SU-DHL-6 (cell line): ENCODE measurements around the gene EFCAB8.

Source experiments
- H2AFZ ChIP-seq: fragments of 200-600 bp; sonication (generic); 2 replicates; pipeline ENCODE4 v1.6.1; 2014; ENCODE audit warnings: low read depth, mild to moderate bottlenecking, moderate library complexity, mixed read lengths, antibody characterized with exemption, low read length; ENCODE audit not compliant: severe bottlenecking
- H3F3A ChIP-seq: fragments of 200-600 bp; shearing (Covaris generic); 2 replicates; pipeline ENCODE4 v1.6.0; 2016; ENCODE audit warnings: antibody characterized with exemption, mild to moderate bottlenecking; ENCODE audit not compliant: insufficient read depth
- H3K27ac ChIP-seq: fragments of 200-600 bp; sonication (generic); 2 replicates; pipeline ENCODE4 v1.5.1; 2016; ENCODE audit warnings: low read depth, mild to moderate bottlenecking, low read length, moderate library complexity, mixed read lengths
- H3K27me3 ChIP-seq: fragments of 200-600 bp; sonication (generic), shearing (Covaris generic); 2 replicates; pipeline ENCODE4 v1.6.0; 2014; ENCODE audit warnings: mild to moderate bottlenecking, low read length
- H3K36me3 ChIP-seq: fragments of 200-600 bp; sonication (generic); 2 replicates; pipeline ENCODE4 v1.6.1; 2014; ENCODE audit warnings: mild to moderate bottlenecking, low read length, mixed read lengths
- H3K4me2 ChIP-seq: fragments of 300-600, 200-600 bp; shearing (Covaris generic), sonication (generic); 2 replicates; pipeline ENCODE4 v1.6.0; 2014; ENCODE audit warnings: low read length, low read depth, mild to moderate bottlenecking; ENCODE audit not compliant: poor library complexity, severe bottlenecking
- H3K4me3 ChIP-seq: fragments of 200-600 bp; sonication (generic); 2 replicates; pipeline ENCODE4 v1.5.1; 2014; ENCODE audit warnings: antibody characterized with exemption, low read length, mild to moderate bottlenecking, mixed read lengths; ENCODE audit not compliant: insufficient read depth, poor library complexity, severe bottlenecking
- H3K79me2 ChIP-seq: fragments of 200-600 bp; sonication (generic); 2 replicates; pipeline ENCODE4 v1.6.1; 2014; ENCODE audit warnings: mild to moderate bottlenecking, low read length, moderate library complexity; ENCODE audit not compliant: insufficient read depth
- H3K9ac ChIP-seq: fragments of 200-600 bp; sonication (generic); 2 replicates; pipeline ENCODE4 v1.7.0; 2014; ENCODE audit warnings: mild to moderate bottlenecking, low read length
- H3K9me2 ChIP-seq: fragments of 200-600 bp; sonication (generic); replicated peaks from 2 replicates; pipeline ENCODE4 v1.6.1; 2014; ENCODE audit warnings: low read length; ENCODE audit not compliant: insufficient read depth
- H3K9me3 ChIP-seq: fragments of 200-600 bp; sonication (generic); 2 replicates; pipeline ENCODE4 v1.6.1; 2014; ENCODE audit warnings: low read length, mixed read lengths; ENCODE audit not compliant: insufficient read depth
- H4K20me1 ChIP-seq: fragments of 200-600 bp; sonication (generic); 2 replicates; pipeline ENCODE4 v1.6.1; 2014; ENCODE audit warnings: low read depth, mild to moderate bottlenecking, antibody characterized with exemption, low read length, moderate library complexity, mixed read lengths
- CTCF ChIP-seq: fragments of 200-600 bp; sonication (generic); IDR thresholded peaks from one replicate; pipeline ENCODE4 v1.5.1; 2017; ENCODE audit warnings: antibody characterized with exemption, mild to moderate bottlenecking, low read length, moderate library complexity; ENCODE audit not compliant: insufficient read depth, poor library complexity, severe bottlenecking
- EZH2phosphoT487 ChIP-seq: fragments of 200-600 bp; sonication (generic), shearing (Covaris generic); conservative IDR thresholded peaks from 2 replicates; pipeline ENCODE4 v1.6.1; 2018; ENCODE audit warnings: mild to moderate bottlenecking, antibody characterized with exemption, low read length, moderate library complexity, mixed read lengths

EFCAB8 gene

GRCh38 chr20:32848846-32849245 lies 9.9 kb upstream of the EFCAB8 start:
- no peak overlapping the region for H3K4me3 ChIP-seq
- no peaks in the 10 kb centered on the region for H3K9me2 ChIP-seq
- no peak overlapping the region for H3K4me2 ChIP-seq
- no peak overlapping the region for H3K27ac ChIP-seq
- H3K36me3 ChIP-seq, result peaks cover 24% of the 10 kb centered on the region
- peaks cover 17% of the 10 kb centered on the region for H3K79me2 ChIP-seq
- H3K9me3 ChIP-seq, result no peaks in the 10 kb centered on the region
- no peak overlapping the region for H3K9ac ChIP-seq
- H2AFZ ChIP-seq, result no peak overlapping the region
- H3F3A ChIP-seq, result no peaks in the 10 kb centered on the region
- 0 out of 2 replicates have a peak, but pooled peaks cover 6% of the 10 kb centered on the region for H4K20me1 ChIP-seq
- TF ChIP-seq EZH2phosphoT487 (no peak), CTCF (no peak)
- H3K27me3 ChIP-seq, result no peaks in the 10 kb centered on the region

- Histone ChIP-seq H3K36me3 (peaks cover 27% of the 10 kb centered on the region), H3K9me3 (no peaks in the 10 kb centered on the region), H4K20me1 (0 out of 2 replicates have a peak, but pooled peaks cover 6% of the 10 kb centered on the region), H3K27ac (no peak overlapping the region), H3K9me2 (no peaks in the 10 kb centered on the region), H3F3A (no peaks in the 10 kb centered on the region), H3K4me3 (no peak overlapping the region), H2AFZ (no peak overlapping the region), H3K79me2 (peaks cover 11% of the 10 kb centered on the region), H3K9ac (no peak overlapping the region), H3K27me3 (no peaks in the 10 kb centered on the region), H3K4me2 (no peak overlapping the region)
- TF ChIP-seq EZH2phosphoT487 (no peak), CTCF (no peak)
Observed at GRCh38 chr20:32849577-32849976, 9.1 kb upstream of the EFCAB8 start.

- Histone ChIP-seq H3K9me2 (no peaks in the 10 kb centered on the region), H3K27ac (no peak overlapping the region), H4K20me1 (no peaks in the 10 kb centered on the region), H2AFZ (no peak overlapping the region), H3K4me2 (no peak overlapping the region), H3K36me3 (peaks cover 9% of the 10 kb centered on the region; the same call in 1 of the 2 replicates), H3K9ac (no peak overlapping the region), H3K4me3 (no peak overlapping the region), H3K79me2 (no peaks in the 10 kb centered on the region), H3F3A (0 out of 2 replicates have a peak, but pooled peaks cover 5% of the 10 kb centered on the region), H3K9me3 (no peaks in the 10 kb centered on the region), H3K27me3 (no peaks in the 10 kb centered on the region)
- TF ChIP-seq EZH2phosphoT487 (no peak), CTCF (no peak)
Observed at GRCh38 chr20:32855387-32855786, 3.3 kb upstream of the EFCAB8 start.

- H3K27ac ChIP-seq, result no peak overlapping the region
- TF ChIP-seq CTCF (no peak), EZH2phosphoT487 (no peak)
- H3K4me3 ChIP-seq, result no peak overlapping the region
- H3K4me2 ChIP-seq, result no peak overlapping the region
- H3K27me3 ChIP-seq, result no peaks in the 10 kb centered on the region
- H3K79me2 ChIP-seq, result no peaks in the 10 kb centered on the region
- H3F3A ChIP-seq, result 0 out of 2 replicates have a peak, but pooled peaks cover 5% of the 10 kb centered on the region
- H3K9me3 ChIP-seq, result no peaks in the 10 kb centered on the region
- H4K20me1 ChIP-seq, result no peaks in the 10 kb centered on the region
- H2AFZ ChIP-seq, result no peak overlapping the region
- no peak overlapping the region for H3K9ac ChIP-seq
- peaks cover 9% of the 10 kb centered on the region; the same call in 1 of the 2 replicates for H3K36me3 ChIP-seq
- no peaks in the 10 kb centered on the region for H3K9me2 ChIP-seq
Observed at GRCh38 chr20:32858189-32858588, 534 bp upstream of the EFCAB8 start.
